Femur (tissue), 1 donor: ENCODE data around the gene FHDC1.
A peak's percentile ranks its signal among the peaks of the same experiment; 100 is the strongest.
"Not testable (repeated sequence)": the region's sequence is repeated elsewhere in the genome, so short reads cannot be mapped to it uniquely, and the experiment has no call there.

Experiments
- DNase-seq: peaks from one replicate; pipeline ENCODE4 v3.0.0-alpha.2; 2017

FHDC1 gene

GRCh38 chr4:152935631-152936445 is at the start of gene FHDC1:
FHDC1 (plus strand) TSS chr4:152936323; CDS start chr4:152943058, 6,735 bp downstream.
- no peak for DNase-seq

GRCh38 chr4:152887981-152888380 is 48.1 kb upstream of the FHDC1 start:
- no peak for DNase-seq

- DNase-seq: no peak
Observed at GRCh38 chr4:152892974-152893373, 43.1 kb upstream of the FHDC1 start.

DNA sequence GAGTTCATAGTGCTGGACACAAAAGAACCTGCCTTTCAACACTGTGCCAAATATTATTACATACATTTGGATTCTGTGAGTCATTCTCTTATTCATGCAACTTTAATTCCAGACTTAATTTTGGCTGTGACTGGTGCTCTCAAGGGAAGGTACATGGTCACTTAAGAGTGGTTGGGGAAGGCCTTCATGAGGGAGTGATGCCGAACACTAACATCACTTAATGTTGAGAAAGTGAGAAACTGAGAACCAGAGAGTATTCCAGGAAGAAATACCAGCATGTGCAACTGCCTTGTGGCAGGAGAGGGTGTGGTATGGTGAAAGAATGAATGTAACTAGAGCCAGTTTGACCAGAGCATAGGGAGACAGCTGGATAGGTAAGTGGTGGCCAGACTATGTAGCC is 41.5 kb upstream of the FHDC1 start:
- DNase-seq: no peak

- no peak for DNase-seq
Observed at GRCh38 chr4:152896811-152897210, 39.3 kb upstream of the FHDC1 start.

DNA sequence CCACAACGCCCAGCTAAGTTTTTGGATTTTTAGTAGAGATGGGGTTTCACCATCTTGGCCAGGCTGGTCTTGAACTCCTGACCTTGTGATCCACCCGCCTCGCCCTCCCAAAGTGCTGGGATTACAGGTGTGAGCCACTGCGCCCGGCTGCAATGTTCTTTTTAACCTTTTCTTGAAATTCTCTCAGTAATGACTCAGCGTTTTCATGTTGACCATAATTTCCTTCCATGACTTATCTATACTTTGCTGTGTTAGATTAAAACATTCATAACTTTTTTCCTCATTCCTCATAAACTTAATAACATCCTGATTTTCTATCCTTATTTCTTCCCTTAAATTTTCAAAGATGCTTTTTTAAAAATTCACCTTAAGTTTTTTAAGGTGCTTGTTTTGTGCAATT is 38.0 kb upstream of the FHDC1 start:
- DNase-seq: not testable (repeated sequence)

GRCh38 chr4:152898606-152899005 is 37.5 kb upstream of the FHDC1 start:
- no peak for DNase-seq

GRCh38 chr4:152900395-152900794 is 35.7 kb upstream of the FHDC1 start:
- no peak for DNase-seq

DNA sequence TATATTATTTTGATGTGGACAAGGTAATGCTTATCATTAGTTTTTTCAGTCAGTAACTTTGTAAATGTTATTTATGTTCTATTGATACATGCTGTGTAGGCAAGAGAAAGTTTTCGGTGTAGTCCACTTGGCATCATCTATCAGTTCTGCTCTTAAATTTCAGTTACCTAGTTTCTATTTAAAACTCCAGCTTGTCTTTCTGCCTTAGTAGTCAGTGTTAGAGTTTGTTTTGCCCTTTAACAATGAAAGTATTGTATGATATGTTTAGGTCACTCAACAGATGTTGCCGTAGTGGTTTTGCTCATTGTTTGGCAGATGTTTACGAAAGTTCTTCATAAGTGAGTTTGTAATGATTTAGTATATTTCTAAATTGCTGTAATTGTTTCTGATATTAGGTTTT is 34.9 kb upstream of the FHDC1 start:
- DNase-seq: no peak

- no peak for DNase-seq
Observed at GRCh38 chr4:152903658-152904057, 32.5 kb upstream of the FHDC1 start.

DNA sequence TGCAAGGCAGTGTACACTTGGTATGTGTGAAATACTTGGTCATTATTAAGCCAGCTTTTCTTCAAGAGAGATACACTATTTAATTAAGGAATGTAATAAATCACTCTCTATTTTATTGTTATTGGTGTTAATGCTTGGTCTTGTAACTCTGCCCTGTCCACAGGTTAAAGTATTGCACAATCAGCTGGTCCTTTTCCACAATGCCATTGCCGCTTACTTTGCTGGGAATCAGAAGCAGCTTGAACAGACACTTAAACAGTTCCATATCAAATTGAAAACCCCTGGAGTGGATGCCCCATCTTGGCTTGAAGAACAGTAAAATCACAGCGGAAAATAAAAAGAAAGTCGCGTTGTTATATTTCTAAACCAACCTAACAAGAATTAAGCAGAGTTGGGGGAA is 26.2 kb upstream of the FHDC1 start:
- no peak for DNase-seq

DNA sequence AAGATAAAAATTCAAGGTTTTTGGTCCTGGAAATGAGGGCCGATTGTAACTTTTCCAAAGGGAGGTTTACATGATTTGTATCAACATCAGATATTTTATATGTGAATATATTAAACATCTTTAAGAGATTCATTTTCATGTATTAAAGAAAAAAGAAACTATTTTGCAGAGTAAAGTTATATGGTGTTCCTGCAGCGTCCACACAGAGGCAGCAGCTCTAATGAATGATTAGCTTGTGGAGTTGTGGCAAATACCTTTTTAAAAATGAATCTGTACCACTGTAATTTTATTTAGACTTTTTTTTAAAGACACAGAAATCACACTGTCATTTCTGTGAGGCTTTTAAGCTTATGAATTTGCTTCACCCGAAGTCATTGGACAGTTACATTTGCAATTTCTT is 25.6 kb upstream of the FHDC1 start:
- no peak for DNase-seq

GRCh38 chr4:152917543-152918395 is 18.4 kb upstream of the FHDC1 start:
- DNase-seq: no peak

- no peak for DNase-seq
Observed at GRCh38 chr4:152919826-152920225, 16.3 kb upstream of the FHDC1 start.

DNA sequence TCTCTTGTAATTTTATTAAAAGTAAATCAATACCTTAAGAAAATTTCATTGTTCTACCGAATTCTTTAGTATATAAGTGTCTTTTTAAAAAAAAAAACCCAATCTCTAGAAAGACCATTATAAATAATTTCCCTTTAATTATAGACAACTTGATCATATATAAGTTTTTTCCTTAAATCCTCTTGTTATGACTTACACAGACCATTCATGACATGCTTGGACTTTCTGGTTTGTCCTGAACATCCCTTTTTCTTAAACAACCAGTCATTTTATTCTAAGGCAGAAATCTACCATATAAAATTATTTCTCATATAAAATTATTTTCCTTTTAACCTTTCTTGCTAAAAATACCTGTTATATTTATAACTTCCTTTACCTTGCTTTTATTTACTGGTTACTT is 15.4 kb upstream of the FHDC1 start:
- DNase-seq: no peak

DNA sequence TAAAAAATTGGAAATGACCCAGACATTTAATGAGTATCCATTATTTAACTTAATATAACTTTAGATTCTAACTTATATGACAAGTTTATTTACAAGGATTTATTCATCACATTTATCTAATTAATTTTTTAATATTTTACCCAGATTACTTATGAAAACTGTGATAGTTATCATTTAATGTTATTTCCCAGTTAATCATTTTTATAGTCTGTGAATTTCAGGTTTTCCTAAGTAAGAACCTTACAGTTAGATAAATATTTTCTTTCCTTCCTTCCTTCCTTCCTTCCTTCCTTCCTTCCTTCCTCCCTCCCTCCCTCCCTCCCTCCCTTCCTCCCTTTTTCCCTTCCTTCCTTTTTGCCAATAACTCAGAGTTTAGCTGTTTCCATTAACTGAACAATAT is 14.8 kb upstream of the FHDC1 start:
- DNase-seq: no peak

DNA sequence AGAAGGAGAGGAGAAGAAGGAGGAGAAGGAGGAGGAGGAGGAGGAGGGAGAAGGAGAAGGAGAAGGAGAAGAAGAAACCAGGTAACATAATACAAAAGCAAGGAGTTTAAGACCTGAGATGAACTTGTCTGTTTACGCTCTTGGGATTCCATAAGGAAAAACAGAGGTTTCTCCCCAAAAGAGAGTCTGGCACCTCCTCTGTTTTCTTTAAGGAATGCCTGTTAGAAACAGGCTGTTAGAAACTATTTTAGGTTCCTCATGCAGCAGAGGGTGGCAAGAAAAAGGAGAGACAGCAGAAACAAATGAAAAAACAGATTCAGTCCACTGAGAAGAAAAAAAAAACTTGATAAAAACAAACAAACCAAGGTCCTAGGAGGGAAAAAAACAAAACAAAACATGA is 10.3 kb upstream of the FHDC1 start:
- no peak for DNase-seq

DNA sequence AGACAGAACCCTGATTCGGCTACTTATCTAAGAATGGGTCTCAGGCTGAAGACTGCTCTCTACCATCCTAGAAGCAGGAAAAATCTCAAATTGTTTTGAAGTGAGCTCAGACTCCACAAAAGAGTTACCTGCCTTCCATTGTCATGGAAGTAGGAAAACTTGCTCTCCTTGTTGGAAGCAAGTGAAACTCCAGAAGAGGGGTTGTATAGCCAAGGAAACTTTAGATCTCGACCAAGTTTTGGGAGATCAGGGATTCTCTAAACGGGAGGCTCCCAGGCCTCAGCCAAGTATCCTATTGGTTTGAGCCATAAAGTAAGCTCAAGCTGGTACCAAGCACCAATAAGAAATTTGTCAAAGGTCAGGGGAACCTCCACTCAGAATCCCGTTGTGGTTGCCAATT is 9.2 kb upstream of the FHDC1 start:
- no peak for DNase-seq

- no peak for DNase-seq
Observed at GRCh38 chr4:152927737-152928136, 8.4 kb upstream of the FHDC1 start.

DNA sequence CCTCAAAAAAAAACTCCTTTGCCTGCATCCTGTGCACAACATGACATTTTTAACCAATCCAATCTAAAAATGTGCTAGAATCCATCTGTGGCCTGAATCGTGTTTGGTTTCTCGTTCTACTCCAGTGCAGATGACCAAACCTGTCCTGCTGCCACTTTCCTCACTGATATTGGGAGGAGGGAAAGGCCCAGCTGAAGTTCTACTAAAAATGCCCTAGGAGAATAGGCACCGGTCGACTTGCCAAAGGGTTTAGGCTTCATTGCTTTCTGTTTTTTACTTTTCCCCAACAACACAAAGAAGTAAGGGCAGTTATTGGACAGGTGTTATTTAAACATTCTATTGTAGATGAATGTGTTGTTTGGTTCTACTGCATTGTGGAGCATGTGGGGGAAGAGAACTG is 7.8 kb upstream of the FHDC1 start:
- no peak for DNase-seq

- no peak for DNase-seq
Observed at GRCh38 chr4:152929888-152930287, 6.2 kb upstream of the FHDC1 start.

DNA sequence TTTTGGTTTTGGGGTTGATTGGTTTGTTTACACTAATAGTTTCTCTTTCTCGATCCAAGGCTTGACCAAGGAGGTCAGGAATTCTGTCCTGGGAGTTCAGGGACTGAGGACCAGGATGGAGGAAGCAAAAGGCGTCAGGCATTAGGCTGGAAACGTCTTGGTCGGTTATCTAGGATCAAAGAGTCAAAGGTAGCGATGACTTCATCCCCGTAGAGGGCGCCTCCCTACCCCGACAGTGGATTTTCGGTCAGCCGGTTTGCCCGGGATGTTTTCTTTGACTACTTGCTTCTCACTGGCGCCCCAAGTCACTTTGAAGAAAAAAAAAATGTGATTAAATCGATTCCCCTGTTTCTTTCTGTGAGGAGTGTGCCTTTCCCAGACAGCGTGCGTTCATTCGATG is 980 bp upstream of the FHDC1 start:
- DNase-seq: no peak

DNA sequence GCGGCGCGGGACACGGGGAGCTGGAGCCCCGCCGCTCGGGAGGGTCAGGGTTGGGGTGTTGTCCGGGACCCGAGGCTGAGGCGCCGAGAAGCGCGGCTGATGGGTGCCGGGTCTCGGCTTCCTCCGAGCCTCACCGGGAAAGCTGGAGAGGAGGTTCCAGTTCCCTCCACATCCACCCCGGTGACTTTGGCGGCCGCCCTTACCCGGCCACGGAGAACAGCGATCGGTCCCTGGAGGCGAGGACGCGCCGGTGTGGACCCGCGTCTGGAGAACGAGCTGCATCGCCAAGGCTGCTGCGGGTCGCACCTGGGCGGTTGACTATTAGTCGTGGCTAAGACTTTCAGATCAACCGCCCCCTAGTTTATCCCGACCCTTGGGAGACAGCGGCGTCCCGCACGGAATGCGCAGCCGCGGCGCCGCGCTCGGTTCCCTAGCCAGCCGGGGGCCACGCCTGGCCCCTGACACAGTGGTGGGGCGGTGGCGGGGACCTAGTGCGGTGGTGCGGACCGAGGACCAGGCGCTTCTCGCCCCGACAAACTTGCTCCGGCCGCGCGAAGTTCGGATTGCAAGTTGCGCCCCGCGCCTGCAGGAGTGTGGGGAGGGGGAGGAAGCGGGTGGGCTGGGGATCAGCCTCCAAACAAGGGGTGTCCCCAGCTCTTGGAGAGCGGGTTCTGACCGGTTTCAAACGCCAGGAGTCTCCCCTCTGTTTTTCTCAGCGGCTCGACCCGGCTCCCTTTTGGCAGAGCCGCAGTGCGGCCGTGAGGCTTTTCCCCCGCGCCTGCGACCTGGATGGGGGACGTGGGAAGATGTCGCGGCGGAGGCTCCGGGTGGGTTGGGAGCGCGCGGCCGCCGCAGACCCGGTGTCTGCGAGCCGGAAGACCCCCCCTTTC is 568 bp downstream of the FHDC1 start:
- peak; percentile 49 for DNase-seq
